ENCODE results near the gene TLNRD1. TPM values are rescaled to one million over a fixed set of nuclear protein-coding genes. Genes with fewer than 3 reads are reported as not detected.

TLNRD1 gene
- total RNA-seq, 1 experiment from 2014 or later, result 10.0 TPM

DNA sequence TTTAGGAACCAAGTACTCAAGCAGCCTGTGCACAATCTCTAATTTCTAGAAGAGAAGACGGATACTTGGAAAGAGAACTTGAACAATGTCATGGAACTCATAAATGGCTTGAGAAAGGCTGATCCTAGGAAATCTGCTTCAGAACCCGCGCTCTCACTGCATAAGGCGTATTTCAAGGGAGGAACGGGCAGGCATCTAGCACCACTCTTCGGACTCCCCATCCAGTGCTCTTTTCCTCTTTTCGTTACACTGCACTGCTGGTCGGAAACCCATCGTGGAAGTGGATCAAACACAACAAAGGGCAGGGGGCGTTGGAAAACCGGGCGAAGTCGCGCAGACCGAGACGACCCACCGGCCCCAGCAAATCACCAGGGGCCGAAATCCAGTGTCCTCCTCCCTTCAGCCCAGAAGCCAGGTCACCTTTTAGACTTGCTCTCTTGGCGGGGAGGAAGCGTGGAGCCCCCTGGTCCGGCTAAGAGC lies 539 bp upstream of the TLNRD1 start:
- no peak for DNase-seq (ENCODE audit: extremely low read depth, low read depth)

DNA sequence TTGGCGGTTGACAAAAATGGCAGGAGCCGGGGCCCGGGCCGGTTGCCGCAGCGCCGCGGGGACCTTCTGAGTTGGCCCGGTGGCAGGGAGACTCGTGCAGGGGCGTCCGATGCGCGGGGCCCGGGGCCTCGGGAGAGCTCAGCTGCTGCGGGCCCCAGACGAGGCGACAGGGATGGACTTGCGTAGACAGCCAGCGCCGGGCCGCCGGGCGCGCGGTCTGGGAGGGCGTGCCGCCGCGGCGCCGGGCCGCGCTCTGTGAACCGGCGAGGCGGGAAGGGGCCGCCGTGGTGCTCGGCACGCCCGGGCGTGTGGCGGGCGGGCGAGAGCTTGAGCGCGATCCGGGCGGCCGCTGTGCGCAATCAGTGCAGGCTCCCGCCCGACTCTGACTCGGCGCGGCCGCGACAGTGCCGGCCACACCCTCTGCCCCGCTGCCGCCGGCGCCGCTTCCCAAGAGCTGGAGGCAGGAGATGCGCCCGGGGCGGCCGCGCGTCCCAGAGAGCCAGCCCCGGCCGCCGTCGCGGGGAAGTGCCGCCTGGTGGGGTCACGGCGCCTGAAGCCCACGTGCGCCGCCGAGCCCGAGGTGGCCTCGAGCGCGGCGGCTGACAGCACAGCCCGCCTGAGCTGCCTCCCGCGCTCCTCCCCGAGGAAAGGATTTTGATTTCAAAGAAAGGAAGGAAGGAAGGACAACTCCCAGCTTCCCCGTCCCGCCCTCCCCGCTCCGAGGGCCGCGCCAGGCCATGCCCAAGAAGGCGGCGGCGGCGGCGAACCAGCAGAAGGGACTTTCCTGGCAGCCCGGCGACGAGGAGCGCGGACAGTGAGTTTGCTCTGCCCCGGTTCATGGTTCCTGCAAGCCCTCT lies 657 bp downstream of the TLNRD1 start:
- no peak for DNase-seq (ENCODE audit: extremely low read depth, low read depth)

GRCh38 chr15:81002009-81002330 lies 1.2 kb downstream of the TLNRD1 start:
- DNase-seq (ENCODE audit: extremely low read depth, low read depth), result no peak

- DNase-seq (ENCODE audit: extremely low read depth, low read depth), result no peak
Measured at GRCh38 chr15:81002331-81003096, 1.8 kb downstream of the TLNRD1 start.

DNA sequence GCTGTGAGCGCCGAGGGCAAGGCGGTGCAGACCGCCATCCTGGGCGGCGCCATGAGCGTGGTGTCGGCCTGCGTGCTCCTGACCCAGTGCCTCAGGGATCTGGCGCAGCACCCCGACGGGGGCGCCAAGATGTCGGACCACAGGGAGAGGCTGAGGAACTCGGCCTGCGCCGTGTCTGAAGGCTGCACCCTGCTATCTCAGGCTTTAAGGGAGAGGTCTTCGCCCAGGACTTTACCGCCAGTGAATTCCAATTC lies 2.3 kb downstream of the TLNRD1 start:
- no peak for DNase-seq (ENCODE audit: extremely low read depth, low read depth)

GRCh38 chr15:81006124-81006523 lies 5.4 kb downstream of the TLNRD1 start:
- no peak for DNase-seq (ENCODE audit: extremely low read depth, low read depth)

DNA sequence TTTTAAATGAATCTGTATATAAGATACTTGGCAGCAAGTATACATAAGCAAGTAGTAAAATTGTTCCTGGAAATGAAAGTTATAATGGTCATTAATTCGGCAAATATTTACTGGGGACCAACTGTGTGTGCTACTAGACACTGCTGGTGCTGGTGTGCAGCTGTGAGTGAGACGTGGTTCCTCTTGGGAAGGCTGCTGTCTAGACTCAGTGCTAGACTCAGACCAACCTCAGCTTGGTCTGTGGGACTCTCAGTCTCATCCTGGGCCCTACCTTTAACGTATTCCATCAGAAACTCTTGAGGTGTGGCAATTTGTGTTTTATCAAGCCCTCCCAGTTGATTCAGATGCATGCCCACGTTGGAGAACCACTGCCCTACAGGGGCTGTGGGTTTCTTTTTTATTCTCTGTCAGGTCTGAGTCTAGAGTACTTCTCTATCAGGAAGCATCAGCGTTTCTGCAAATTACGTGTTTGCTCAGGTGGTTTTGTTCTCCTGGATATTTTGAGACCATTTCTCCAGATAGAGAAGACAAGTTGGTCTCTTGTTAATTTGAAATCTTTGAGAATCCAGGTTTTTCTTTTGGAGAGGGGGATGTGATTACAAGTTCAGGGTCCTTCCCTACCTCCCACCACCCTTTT lies 6.8 kb downstream of the TLNRD1 start:
- no peak for DNase-seq (ENCODE audit: extremely low read depth, low read depth)

GRCh38 chr15:81008312-81008711 lies 7.6 kb downstream of the TLNRD1 start:
- no peak for DNase-seq (ENCODE audit: extremely low read depth, low read depth)

DNA sequence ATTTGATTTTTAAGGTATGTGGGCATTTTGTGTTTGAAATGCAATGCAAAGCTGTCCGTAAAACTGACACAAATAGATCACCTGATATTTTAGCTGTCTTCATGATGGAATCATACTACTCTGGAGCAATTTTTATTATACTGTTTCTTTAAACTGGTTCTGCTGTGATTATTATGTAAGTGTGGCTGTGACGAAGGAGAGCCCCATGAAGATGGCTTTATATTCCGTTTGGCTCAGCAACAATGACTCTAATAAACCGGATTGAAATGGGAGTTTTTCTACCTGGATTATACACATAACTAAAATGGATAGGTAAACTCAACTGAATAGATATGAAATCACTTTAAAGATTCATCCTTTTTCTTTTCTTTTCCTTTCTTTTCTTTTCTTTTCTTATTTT lies 9.4 kb downstream of the TLNRD1 start:
- DNase-seq (ENCODE audit: extremely low read depth, low read depth), result no peak

GRCh38 chr15:81011593-81011992 lies 10.9 kb downstream of the TLNRD1 start:
- no peak for DNase-seq (ENCODE audit: extremely low read depth, low read depth)

DNA sequence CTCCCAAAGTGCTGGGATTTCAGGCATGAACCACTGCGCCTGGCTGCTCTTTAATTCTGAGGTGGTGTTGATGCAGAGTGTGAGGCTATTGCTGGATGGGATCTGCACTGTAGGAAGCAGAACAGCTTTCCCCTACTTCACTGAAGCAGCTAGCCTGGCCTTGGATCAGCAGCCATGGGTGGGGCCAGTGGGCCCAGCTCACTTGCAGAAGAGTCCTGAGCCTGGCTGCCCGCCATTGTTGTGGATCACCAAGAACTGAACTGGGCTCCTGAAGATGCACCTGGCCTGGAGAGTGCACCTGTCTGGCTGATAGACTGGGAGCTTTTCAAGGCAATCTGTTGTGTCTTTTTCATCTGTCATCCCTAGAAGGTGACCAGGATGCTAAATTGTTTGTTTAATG lies 11.9 kb downstream of the TLNRD1 start:
- DNase-seq (ENCODE audit: extremely low read depth, low read depth), result no peak

DNA sequence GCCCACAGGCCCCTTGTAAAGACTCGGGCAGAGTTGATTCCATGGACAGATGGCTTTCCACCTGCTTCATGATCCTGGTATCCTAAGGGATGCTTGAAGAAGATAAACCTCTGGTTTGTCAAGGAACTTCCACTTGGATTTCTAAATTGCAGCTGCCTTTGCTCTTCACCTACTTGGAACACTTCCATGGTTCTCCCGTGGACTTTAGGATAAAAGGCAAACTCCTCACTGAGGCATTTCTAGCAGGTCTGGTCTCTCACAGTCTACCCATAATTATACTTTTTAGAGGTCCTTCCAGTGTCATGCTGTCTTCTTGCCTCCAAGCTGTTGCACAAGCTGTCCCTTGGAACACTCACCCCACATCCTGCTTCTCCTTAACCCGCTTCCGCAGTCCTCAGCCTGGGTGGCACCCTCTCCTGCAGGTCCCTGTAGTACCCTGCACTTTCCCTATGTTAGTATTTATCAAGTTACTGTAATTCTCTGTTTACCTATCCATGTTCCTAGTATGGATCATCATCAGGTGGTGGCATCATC lies 12.7 kb downstream of the TLNRD1 start:
- no peak for DNase-seq (ENCODE audit: extremely low read depth, low read depth)

DNA sequence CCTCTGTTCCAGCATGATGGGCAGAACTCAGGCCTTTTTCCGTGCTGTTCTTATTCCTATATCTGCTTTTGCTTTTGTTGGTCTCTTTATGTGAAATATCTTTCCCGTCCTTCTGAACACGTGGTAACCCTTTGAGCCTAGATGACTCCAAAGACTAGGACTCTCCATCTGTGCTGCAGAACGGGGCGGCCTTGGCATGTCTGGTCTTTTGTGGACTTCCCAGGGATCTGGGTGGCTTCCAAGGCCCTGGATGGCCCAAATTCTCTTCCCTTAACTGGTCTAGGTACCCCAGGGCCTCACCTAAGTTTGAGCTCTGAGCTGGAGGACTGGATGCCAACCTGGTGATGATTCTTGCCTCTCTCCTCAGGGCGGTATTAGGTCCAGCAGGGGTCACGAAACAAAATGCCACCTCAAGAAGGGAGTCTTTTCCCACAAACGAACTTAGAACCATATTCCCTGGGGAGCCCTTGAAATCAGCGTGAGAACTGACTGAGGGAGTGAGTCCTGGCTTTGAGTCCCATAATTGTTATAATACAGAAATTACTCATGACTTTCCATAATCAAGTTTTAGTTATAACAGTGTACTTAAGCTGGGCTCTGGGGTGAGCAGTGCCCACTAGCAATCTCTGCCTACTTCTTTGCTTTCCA lies 13.8 kb downstream of the TLNRD1 start:
- no peak for DNase-seq (ENCODE audit: extremely low read depth, low read depth)

DNA sequence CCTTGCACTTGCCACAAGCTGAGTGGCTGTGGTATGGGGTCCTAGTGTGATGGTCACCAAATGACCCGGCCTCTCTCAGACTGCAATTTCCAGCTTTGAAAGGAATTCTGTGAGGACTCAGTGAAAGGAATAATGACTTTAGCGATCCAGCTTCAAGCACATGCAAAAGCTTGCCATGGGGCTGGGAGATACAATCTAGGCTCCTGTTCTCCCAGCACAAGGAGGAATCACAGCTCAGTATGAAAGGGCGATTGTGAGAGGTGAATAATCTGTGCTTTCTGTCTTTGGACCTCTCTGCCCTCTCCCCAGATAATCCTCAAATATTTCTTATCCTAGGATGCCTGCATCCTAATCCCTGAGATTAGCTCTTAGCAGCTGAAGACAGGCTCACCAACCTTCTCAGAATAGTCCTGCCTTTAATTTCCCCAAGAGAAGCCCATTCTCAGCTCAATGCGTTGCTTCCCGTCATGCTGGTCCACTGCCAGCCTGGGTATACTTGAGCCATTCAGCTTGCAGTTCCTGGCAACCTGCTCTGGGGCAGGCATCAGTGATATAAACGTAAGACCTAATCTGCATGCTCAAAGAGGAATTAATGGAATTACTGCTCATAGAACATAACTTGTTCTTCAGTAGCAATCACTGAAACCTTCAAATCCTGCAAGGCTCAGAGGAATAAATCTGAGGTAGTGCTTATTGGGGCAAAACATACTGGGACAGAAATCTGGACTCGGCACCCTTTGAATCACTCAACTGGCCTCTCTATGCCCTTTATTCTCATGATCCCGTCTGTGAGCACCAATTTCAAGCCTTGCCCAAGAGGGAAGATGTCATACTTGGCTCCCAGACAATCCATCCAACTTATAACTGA lies 15.1 kb downstream of the TLNRD1 start:
- DNase-seq (ENCODE audit: extremely low read depth, low read depth), result no peak

- no peak for DNase-seq (ENCODE audit: extremely low read depth, low read depth)
Measured at GRCh38 chr15:81016489-81017068, 15.9 kb downstream of the TLNRD1 start.

DNA sequence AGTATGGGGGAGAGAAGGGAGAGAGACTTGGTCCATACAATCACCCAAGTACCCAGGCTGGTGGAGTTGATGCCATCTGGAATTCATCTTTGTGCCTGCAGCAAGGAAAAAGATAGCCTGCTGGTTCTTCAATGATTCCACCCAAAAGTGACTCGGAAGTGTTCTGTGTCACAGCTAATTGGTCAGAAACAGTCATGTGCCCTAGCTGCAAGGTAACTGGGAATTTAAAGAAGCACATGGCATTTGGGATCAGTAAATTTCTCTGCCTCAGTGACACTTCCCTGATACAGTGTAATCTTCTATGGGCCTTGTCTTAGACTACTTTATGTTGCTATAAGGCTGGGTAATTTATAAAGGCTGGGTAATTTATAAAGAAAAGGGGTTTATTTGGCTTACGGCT lies 17.5 kb downstream of the TLNRD1 start:
- DNase-seq (ENCODE audit: extremely low read depth, low read depth), result no peak

- DNase-seq (ENCODE audit: extremely low read depth, low read depth), result no peak
Measured at GRCh38 chr15:81021321-81021720, 20.6 kb downstream of the TLNRD1 start.

GRCh38 chr15:81023483-81024264 lies 23.0 kb downstream of the TLNRD1 start:
- no peak for DNase-seq (ENCODE audit: extremely low read depth, low read depth)

Measured in NCI-H460 (cell line).